Measurements from ENCODE around the gene FAM149B1. TPM values are rescaled to one million over a fixed set of nuclear protein-coding genes. Genes with fewer than 3 reads are reported as not detected.
"Not testable (repeated sequence)": the region's sequence is repeated elsewhere in the genome, so short reads cannot be mapped to it uniquely, and the experiment has no call there.

Gene FAM149B1
- 16.6 and 19.3 TPM in 2 replicates for total RNA-seq (2012; rRNA removed)

DNA sequence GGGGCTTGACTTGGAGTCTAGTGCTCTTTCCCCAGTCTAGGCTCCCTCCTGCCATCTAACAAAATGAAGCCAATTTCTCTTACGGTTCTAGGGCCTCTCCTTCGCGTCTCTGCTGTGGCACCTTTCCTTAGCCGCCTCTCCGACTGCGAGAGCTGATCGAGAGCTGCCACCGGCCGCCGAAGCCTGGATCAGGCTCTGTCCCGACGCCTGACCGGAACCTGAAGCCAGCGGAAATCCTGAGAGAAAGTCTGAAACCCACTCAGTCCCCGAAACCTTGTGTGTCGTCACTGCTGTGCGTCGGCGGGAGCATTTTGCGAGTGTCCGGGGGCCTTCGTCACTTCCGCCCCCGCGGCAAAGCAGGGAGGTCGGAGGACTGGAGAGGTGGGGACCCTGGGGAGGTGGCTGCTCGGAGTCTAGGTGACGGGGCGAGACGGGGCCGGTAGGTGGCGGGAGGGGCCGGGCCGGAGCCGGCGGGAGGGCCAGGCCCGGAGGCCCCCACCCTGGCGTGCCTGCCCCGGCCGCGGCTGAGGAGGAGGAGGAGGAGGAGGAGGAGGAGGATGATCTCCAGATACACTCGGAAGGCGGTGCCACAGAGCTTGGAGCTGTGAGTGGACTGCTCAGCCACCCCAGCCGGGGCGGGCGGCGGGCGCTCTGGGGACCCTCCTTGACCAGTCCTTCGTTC lies at the start of gene FAM149B1, which contains the start of gene ECD:
Gene FAM149B1, plus strand, starts transcription at position 337 of the 682 bp plus-strand sequence. Its CDS starts 221 bp downstream, at position 558.
Gene ECD, minus strand, starts transcription at position 226 of the 682 bp plus-strand sequence. CDS start 4,071 bp downstream, outside the sequence.
- peaks cover 2% of the 10 kb centered on the region for H3K4me1 ChIP-seq (ENCODE audit: control insufficient read depth, insufficient read depth, low read length)
- H3K36me3 ChIP-seq (ENCODE audit: insufficient read depth, low read length) = peaks cover 5% of the 10 kb centered on the region
- H3K27me3 ChIP-seq (ENCODE audit: control insufficient read depth, insufficient read depth, low read length) = no peaks in the 10 kb centered on the region
- peak within 1 kb of the TSS; percentile 84 for H3K4me2 ChIP-seq (ENCODE audit: low read length)
- peak within 1 kb of the TSS; percentile 96 for H3K9ac ChIP-seq (ENCODE audit: low read depth, low read length)
- no peaks in the 10 kb centered on the region for H3K9me3 ChIP-seq (replicated peaks; ENCODE audit: low read length)
- H3K4me3 ChIP-seq (ENCODE audit: low read length) = peak within 1 kb of the TSS; percentile 86

GRCh38 chr10:73119457-73119856 lies 48.5 kb upstream of the FAM149B1 start:
- Histone ChIP-seq H3K4me1 (ENCODE audit: control insufficient read depth, insufficient read depth, low read length) (peaks cover 20% of the 10 kb centered on the region), H3K4me2 (ENCODE audit: low read length) (no peak overlapping the region), H3K4me3 (ENCODE audit: low read length) (no peak overlapping the region), H3K9me3 (replicated peaks; ENCODE audit: low read length) (no peaks in the 10 kb centered on the region), H3K9ac (ENCODE audit: low read depth, low read length) (no peak overlapping the region), H3K36me3 (ENCODE audit: insufficient read depth, low read length) (peaks cover 8% of the 10 kb centered on the region), H3K27me3 (ENCODE audit: control insufficient read depth, insufficient read depth, low read length) (no peaks in the 10 kb centered on the region)

- no peaks in the 10 kb centered on the region for H3K9me3 ChIP-seq (replicated peaks; ENCODE audit: low read length)
- H3K4me3 ChIP-seq (ENCODE audit: low read length) = no peak overlapping the region
- no peak overlapping the region for H3K9ac ChIP-seq (ENCODE audit: low read depth, low read length)
- H3K4me2 ChIP-seq (ENCODE audit: low read length) = no peak overlapping the region
- no peaks in the 10 kb centered on the region for H3K27me3 ChIP-seq (ENCODE audit: control insufficient read depth, insufficient read depth, low read length)
- peaks cover 10% of the 10 kb centered on the region for H3K36me3 ChIP-seq (ENCODE audit: insufficient read depth, low read length)
- H3K4me1 ChIP-seq (ENCODE audit: control insufficient read depth, insufficient read depth, low read length) = peaks cover 20% of the 10 kb centered on the region
These were observed 48.0 kb upstream of the FAM149B1 start for GRCh38 chr10:73119952-73120351.

- Histone ChIP-seq H3K4me2 (ENCODE audit: low read length) (no peak overlapping the region), H3K4me1 (ENCODE audit: control insufficient read depth, insufficient read depth, low read length) (no peaks in the 10 kb centered on the region), H3K9me3 (replicated peaks; ENCODE audit: low read length) (no peaks in the 10 kb centered on the region), H3K9ac (ENCODE audit: low read depth, low read length) (no peak overlapping the region), H3K4me3 (ENCODE audit: low read length) (no peak overlapping the region), H3K27me3 (ENCODE audit: control insufficient read depth, insufficient read depth, low read length) (no peaks in the 10 kb centered on the region), H3K36me3 (ENCODE audit: insufficient read depth, low read length) (peaks cover 40% of the 10 kb centered on the region)
These were observed 41.6 kb upstream of the FAM149B1 start for GRCh38 chr10:73126343-73126742.

DNA sequence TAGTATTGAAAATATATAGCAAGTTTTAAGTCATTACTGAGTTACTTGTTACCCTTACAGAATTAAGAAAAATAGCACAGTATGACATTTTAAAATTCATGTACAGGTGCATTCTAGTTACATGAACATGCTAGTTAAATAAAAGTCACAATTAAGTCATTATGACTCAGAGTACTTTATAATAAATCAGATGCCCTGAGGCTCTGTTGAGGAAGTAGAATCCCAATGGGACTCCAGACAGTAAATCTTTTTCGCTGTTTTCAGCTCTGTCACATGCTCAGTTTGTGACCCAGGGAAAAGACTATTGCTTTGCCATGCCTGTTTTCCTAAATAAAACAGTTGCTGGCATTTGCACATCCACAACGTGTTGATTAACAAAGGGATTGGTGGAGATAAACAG lies 36.6 kb upstream of the FAM149B1 start:
- peaks cover 62% of the 10 kb centered on the region for H3K36me3 ChIP-seq (ENCODE audit: insufficient read depth, low read length)

GRCh38 chr10:73131913-73132686 lies 35.8 kb upstream of the FAM149B1 start:
- Histone ChIP-seq H3K4me3 (ENCODE audit: low read length) (no peak overlapping the region), H3K9ac (ENCODE audit: low read depth, low read length) (no peak overlapping the region), H3K4me1 (ENCODE audit: control insufficient read depth, insufficient read depth, low read length) (no peaks in the 10 kb centered on the region), H3K36me3 (ENCODE audit: insufficient read depth, low read length) (peaks cover 67% of the 10 kb centered on the region), H3K4me2 (ENCODE audit: low read length) (no peak overlapping the region), H3K27me3 (ENCODE audit: control insufficient read depth, insufficient read depth, low read length) (no peaks in the 10 kb centered on the region), H3K9me3 (replicated peaks; ENCODE audit: low read length) (no peaks in the 10 kb centered on the region)

More for the DNA sequence above, 36.6 kb upstream of the FAM149B1 start:
- no peak overlapping the region for H3K4me2 ChIP-seq (ENCODE audit: low read length)
- H3K9me3 ChIP-seq (replicated peaks; ENCODE audit: low read length) = no peaks in the 10 kb centered on the region
- H3K9ac ChIP-seq (ENCODE audit: low read depth, low read length) = no peak overlapping the region
- no peak overlapping the region for H3K4me3 ChIP-seq (ENCODE audit: low read length)
- H3K27me3 ChIP-seq (ENCODE audit: control insufficient read depth, insufficient read depth, low read length) = no peaks in the 10 kb centered on the region
- H3K4me1 ChIP-seq (ENCODE audit: control insufficient read depth, insufficient read depth, low read length) = no peaks in the 10 kb centered on the region

GRCh38 chr10:73134727-73135126 lies 33.2 kb upstream of the FAM149B1 start:
- H3K4me2 ChIP-seq (ENCODE audit: low read length) = no peak overlapping the region
- H3K4me1 ChIP-seq (ENCODE audit: control insufficient read depth, insufficient read depth, low read length) = no peaks in the 10 kb centered on the region
- no peaks in the 10 kb centered on the region for H3K9me3 ChIP-seq (replicated peaks; ENCODE audit: low read length)
- H3K27me3 ChIP-seq (ENCODE audit: control insufficient read depth, insufficient read depth, low read length) = no peaks in the 10 kb centered on the region
- no peak overlapping the region for H3K9ac ChIP-seq (ENCODE audit: low read depth, low read length)
- H3K4me3 ChIP-seq (ENCODE audit: low read length) = no peak overlapping the region
- H3K36me3 ChIP-seq (ENCODE audit: insufficient read depth, low read length) = peaks cover 75% of the 10 kb centered on the region

GRCh38 chr10:73136627-73137026 lies 31.3 kb upstream of the FAM149B1 start:
- Histone ChIP-seq H3K27me3 (ENCODE audit: control insufficient read depth, insufficient read depth, low read length) (no peaks in the 10 kb centered on the region), H3K4me1 (ENCODE audit: control insufficient read depth, insufficient read depth, low read length) (no peaks in the 10 kb centered on the region), H3K9me3 (replicated peaks; ENCODE audit: low read length) (no peaks in the 10 kb centered on the region), H3K4me2 (ENCODE audit: low read length) (no peak overlapping the region), H3K36me3 (ENCODE audit: insufficient read depth, low read length) (peaks cover 68% of the 10 kb centered on the region), H3K4me3 (ENCODE audit: low read length) (no peak overlapping the region), H3K9ac (ENCODE audit: low read depth, low read length) (no peak overlapping the region)

DNA sequence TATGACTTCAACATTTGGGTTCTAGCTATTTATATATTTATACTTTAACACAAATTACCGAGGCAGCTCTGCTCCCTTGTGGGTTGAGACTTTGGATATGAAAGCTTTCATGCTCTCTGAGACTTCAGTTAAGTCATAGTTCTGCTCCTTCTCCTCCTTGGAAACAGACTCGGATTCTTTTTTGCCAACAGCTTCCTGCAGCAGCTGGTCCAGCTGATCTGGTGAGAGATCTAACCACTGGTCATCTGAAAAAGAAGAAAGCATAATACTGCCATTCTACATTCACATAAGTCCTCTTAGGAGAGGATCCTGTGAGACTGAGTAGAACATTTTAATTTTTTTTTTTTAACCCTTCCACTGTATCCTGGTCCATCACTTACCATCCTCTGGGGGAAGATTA lies 28.7 kb upstream of the FAM149B1 start:
- Histone ChIP-seq H3K4me1 (ENCODE audit: control insufficient read depth, insufficient read depth, low read length) (no peaks in the 10 kb centered on the region), H3K36me3 (ENCODE audit: insufficient read depth, low read length) (peaks cover 65% of the 10 kb centered on the region), H3K9me3 (replicated peaks; ENCODE audit: low read length) (no peaks in the 10 kb centered on the region), H3K9ac (ENCODE audit: low read depth, low read length) (no peak overlapping the region), H3K4me2 (ENCODE audit: low read length) (no peak overlapping the region), H3K27me3 (ENCODE audit: control insufficient read depth, insufficient read depth, low read length) (no peaks in the 10 kb centered on the region), H3K4me3 (ENCODE audit: low read length) (no peak overlapping the region)

DNA sequence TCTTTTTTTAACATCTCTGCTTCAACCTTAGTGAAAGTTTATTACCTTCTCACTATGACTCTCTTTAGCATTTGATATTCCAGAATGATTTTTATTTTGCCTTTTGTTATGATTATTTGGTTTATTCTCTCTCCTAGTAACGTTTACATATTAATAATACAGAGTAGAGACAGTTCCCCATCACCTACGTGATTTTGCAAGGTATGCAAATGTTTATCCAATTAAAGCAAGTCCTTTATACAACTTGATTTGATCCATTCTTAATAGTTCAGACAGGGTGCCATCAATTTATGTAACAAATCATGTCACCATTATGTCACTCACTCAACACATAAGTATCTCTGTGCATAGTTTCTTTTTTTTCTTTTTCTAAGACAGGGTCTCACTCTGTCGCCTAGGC lies 26.3 kb upstream of the FAM149B1 start:
- no peaks in the 10 kb centered on the region for H3K27me3 ChIP-seq (ENCODE audit: control insufficient read depth, insufficient read depth, low read length)
- H3K9ac ChIP-seq (ENCODE audit: low read depth, low read length) = no peak overlapping the region
- H3K4me3 ChIP-seq (ENCODE audit: low read length) = no peak overlapping the region
- no peak overlapping the region for H3K4me2 ChIP-seq (ENCODE audit: low read length)
- peaks cover 56% of the 10 kb centered on the region for H3K36me3 ChIP-seq (ENCODE audit: insufficient read depth, low read length)
- no peaks in the 10 kb centered on the region for H3K4me1 ChIP-seq (ENCODE audit: control insufficient read depth, insufficient read depth, low read length)
- H3K9me3 ChIP-seq (replicated peaks; ENCODE audit: low read length) = no peaks in the 10 kb centered on the region

DNA sequence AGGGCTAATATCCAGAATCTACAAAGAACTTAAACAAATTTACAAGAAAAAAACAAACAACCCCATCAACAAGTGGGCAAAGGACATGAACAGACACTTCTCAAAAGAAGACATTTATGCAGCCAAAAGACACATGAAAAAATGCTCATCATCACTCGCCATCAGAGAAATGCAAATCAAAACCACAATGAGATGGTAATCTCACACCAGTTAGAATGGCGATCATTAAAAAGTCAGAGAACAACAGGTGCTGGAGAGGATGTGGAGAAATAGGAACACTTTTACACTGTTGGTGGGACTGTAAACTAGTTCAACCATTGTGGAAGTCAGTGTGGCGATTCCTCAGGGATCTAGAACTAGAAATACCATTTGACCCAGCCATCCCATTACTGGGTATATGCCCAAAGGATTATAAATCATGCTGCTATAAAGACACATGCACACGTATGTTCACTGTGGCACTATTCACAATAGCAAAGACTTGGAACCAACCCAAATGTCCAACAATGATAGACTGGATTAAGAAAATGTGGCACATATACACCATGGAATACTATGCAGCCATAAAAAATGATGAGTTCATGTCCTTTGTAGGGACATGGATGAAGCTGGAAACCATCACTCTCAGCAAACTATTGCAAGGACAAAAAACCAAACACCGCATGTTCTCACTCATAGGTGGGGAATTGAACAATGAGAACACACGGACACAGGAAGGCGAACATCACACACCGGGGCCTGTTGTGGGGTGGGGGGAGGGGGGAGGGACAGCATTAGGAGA lies 17.1 kb upstream of the FAM149B1 start:
- H3K9ac ChIP-seq (ENCODE audit: low read depth, low read length); H3K9me3 ChIP-seq (replicated peaks; ENCODE audit: low read length); H3K27me3 ChIP-seq (ENCODE audit: control insufficient read depth, insufficient read depth, low read length); H3K4me2 ChIP-seq (ENCODE audit: low read length); H3K4me1 ChIP-seq (ENCODE audit: control insufficient read depth, insufficient read depth, low read length); H3K4me3 ChIP-seq (ENCODE audit: low read length): not testable (repeated sequence)
- H3K36me3 ChIP-seq (ENCODE audit: insufficient read depth, low read length) = peaks cover 57% of the 10 kb centered on the region

Data from skeletal muscle satellite cell (primary cell).